ENCODE measurements around the gene DDAH1. TPM values are rescaled to one million over a fixed set of nuclear protein-coding genes. Genes with fewer than 3 reads are reported as not detected.

DDAH1 gene
- total RNA-seq, 3 donors from 2014 or later, result 9.3 to 24.3 (median 23.9) TPM

GRCh38 chr1:85297855-85298629 lies 166.9 kb downstream of the DDAH1 start:
- no peaks in the 10 kb centered on the region for H3K9me3 ChIP-seq
- H3K36me3 ChIP-seq, result no peaks in the 10 kb centered on the region
- H3K27me3 ChIP-seq, result no peaks in the 10 kb centered on the region
- DNase-seq (ENCODE audit: low spot score in 2 of 2), result peak in 1 of 2 donors; percentile 73
- peak overlapping the region; percentile 90 to 91 for H3K27ac ChIP-seq
- intact Hi-C loops (cut with DNase I; ENCODE audit: low total_unique reads), result no loop called here
- no peaks in the 10 kb centered on the region for H3K4me1 ChIP-seq
- TF ChIP-seq POLR2A (IDR thresholded peaks at IDR 0.05) (no peak), CTCF (IDR thresholded peaks at IDR 0.05) (no peak), POLR2AphosphoS5 (IDR thresholded peaks at IDR 0.05) (peak in 2 of 3 donors; percentile 70)
- peak overlapping the region in 2 of 3 donors; percentile 20 to 26 for H3K4me3 ChIP-seq

- peak overlapping the region; percentile 90 to 91 for H3K27ac ChIP-seq
- H3K9me3 ChIP-seq, result no peaks in the 10 kb centered on the region
- no peak for TF ChIP-seq POLR2A (IDR thresholded peaks at IDR 0.05)
- no peak for TF ChIP-seq POLR2AphosphoS5 (IDR thresholded peaks at IDR 0.05)
- TF ChIP-seq CTCF (IDR thresholded peaks at IDR 0.05), result no peak
- no peaks in the 10 kb centered on the region for H3K36me3 ChIP-seq
- peak overlapping the region in 2 of 3 donors; percentile 20 to 26 for H3K4me3 ChIP-seq
- DNase-seq (ENCODE audit: low spot score in 2 of 2), result no peak
- no peaks in the 10 kb centered on the region for H3K4me1 ChIP-seq
- no peaks in the 10 kb centered on the region for H3K27me3 ChIP-seq
- intact Hi-C loops (cut with DNase I; ENCODE audit: low total_unique reads), result no loop called here
These were observed 167.5 kb downstream of the DDAH1 start for GRCh38 chr1:85297538-85297854.

- Histone ChIP-seq H3K27ac (peak overlapping the region; percentile 90 to 91), H3K36me3 (no peaks in the 10 kb centered on the region), H3K9me3 (no peaks in the 10 kb centered on the region), H3K4me3 (no peak overlapping the region), H3K27me3 (no peaks in the 10 kb centered on the region), H3K4me1 (no peaks in the 10 kb centered on the region)
- no peak for DNase-seq (ENCODE audit: low spot score in 2 of 2)
- no peak for TF ChIP-seq CTCF (IDR thresholded peaks at IDR 0.05)
- TF ChIP-seq POLR2A (IDR thresholded peaks at IDR 0.05), result no peak
- TF ChIP-seq POLR2AphosphoS5 (IDR thresholded peaks at IDR 0.05), result no peak
- intact Hi-C loops (cut with DNase I; ENCODE audit: low total_unique reads), result no loop called here
These were observed 168.0 kb downstream of the DDAH1 start for GRCh38 chr1:85296980-85297379.

GRCh38 chr1:85295654-85296053 lies 169.3 kb downstream of the DDAH1 start:
- Histone ChIP-seq H3K4me3 (no peak overlapping the region), H3K9me3 (no peaks in the 10 kb centered on the region), H3K4me1 (no peaks in the 10 kb centered on the region), H3K36me3 (no peaks in the 10 kb centered on the region), H3K27me3 (no peaks in the 10 kb centered on the region), H3K27ac (no peak overlapping the region)
- DNase-seq (ENCODE audit: low spot score in 2 of 2), result no peak
- intact Hi-C loops (cut with DNase I; ENCODE audit: low total_unique reads), result no loop called here
- TF ChIP-seq POLR2AphosphoS5 (IDR thresholded peaks at IDR 0.05), result no peak
- TF ChIP-seq CTCF (IDR thresholded peaks at IDR 0.05), result no peak
- TF ChIP-seq POLR2A (IDR thresholded peaks at IDR 0.05), result no peak

GRCh38 chr1:85295006-85295431 lies 169.9 kb downstream of the DDAH1 start:
- intact Hi-C loops (cut with DNase I; ENCODE audit: low total_unique reads), result no loop called here
- no peaks in the 10 kb centered on the region for H3K27me3 ChIP-seq
- no peaks in the 10 kb centered on the region for H3K4me1 ChIP-seq
- TF ChIP-seq POLR2A (IDR thresholded peaks at IDR 0.05), result no peak
- no peak for TF ChIP-seq CTCF (IDR thresholded peaks at IDR 0.05)
- TF ChIP-seq POLR2AphosphoS5 (IDR thresholded peaks at IDR 0.05), result no peak
- peak overlapping the region in 1 of 2 donors; percentile 30 for H3K27ac ChIP-seq
- no peak for DNase-seq (ENCODE audit: low spot score in 2 of 2)
- H3K9me3 ChIP-seq, result no peaks in the 10 kb centered on the region
- H3K4me3 ChIP-seq, result no peak overlapping the region
- H3K36me3 ChIP-seq, result no peaks in the 10 kb centered on the region

Data from breast epithelium (tissue), 4 donors.